CD4-positive, alpha-beta T cell treated with Interleukin-17A for 1 hour (primary cell): ENCODE results near the gene VPS37B.
"Not testable (repeated sequence)": the region's sequence is repeated elsewhere in the genome, so short reads cannot be mapped to it uniquely, and the experiment has no call there.

ENCODE experiments used
- DNase-seq: peaks from one replicate; pipeline ENCODE4 v3.0.0-alpha.2; 2020

Gene VPS37B

GRCh38 chr12:122905258-122905657 is 9.3 kb upstream of the VPS37B start:
- DNase-seq, result not testable (repeated sequence)

GRCh38 chr12:122903693-122904034 is 7.7 kb upstream of the VPS37B start:
- DNase-seq, result no peak

GRCh38 chr12:122902854-122903692 is 7.1 kb upstream of the VPS37B start:
- DNase-seq, result no peak

GRCh38 chr12:122899887-122900286 is 4.0 kb upstream of the VPS37B start:
- DNase-seq, result no peak

GRCh38 chr12:122896662-122897061 is 738 bp upstream of the VPS37B start:
- no peak for DNase-seq

GRCh38 chr12:122895320-122895703 is 612 bp downstream of the VPS37B start:
- no peak for DNase-seq

GRCh38 chr12:122894193-122895121 is 1.5 kb downstream of the VPS37B start:
- peak; percentile 53 for DNase-seq

- no peak for DNase-seq
Observed at GRCh38 chr12:122893208-122894153, 2.4 kb downstream of the VPS37B start.

- not testable (repeated sequence) for DNase-seq
Observed at GRCh38 chr12:122892724-122893123, 3.2 kb downstream of the VPS37B start.

GRCh38 chr12:122891661-122892525 is 4.0 kb downstream of the VPS37B start:
- no peak for DNase-seq

- no peak for DNase-seq
Observed at GRCh38 chr12:122889761-122890520, 6.0 kb downstream of the VPS37B start.

GRCh38 chr12:122888232-122888752 is 7.6 kb downstream of the VPS37B start:
- peak; percentile 86 for DNase-seq

GRCh38 chr12:122887819-122888212 is 8.1 kb downstream of the VPS37B start:
- DNase-seq, result no peak

GRCh38 chr12:122886851-122887818 is 8.8 kb downstream of the VPS37B start:
- DNase-seq, result peak; percentile 52

- no peak for DNase-seq
Observed at GRCh38 chr12:122886161-122886560, 9.8 kb downstream of the VPS37B start.

GRCh38 chr12:122884860-122885259 is 11.1 kb downstream of the VPS37B start:
- no peak for DNase-seq

GRCh38 chr12:122884091-122884826 is 11.7 kb downstream of the VPS37B start:
- no peak for DNase-seq

- no peak for DNase-seq
Observed at GRCh38 chr12:122882908-122883558, 12.9 kb downstream of the VPS37B start.
